Adrenal gland (tissue), 5 donors: Measurements from ENCODE around the gene CARS1.

Experiments used
- CTCF ChIP-seq, 6 experiments: fragments of 450-650 bp in 4 of 6; fragments of 200-600 bp in 2 of 6; sonication (generic) in 1 of 6; IDR thresholded peaks; 1 replicate in 5 of 6; 2 replicates in 1 of 6; pipeline versions ENCODE4 v1.5.1 to v1.8.0; 2016 to 2021; ENCODE audit warnings: antibody characterized with exemption in 6 of 6, mild to moderate bottlenecking in 2 of 6, moderate library complexity in 1 of 6
- POLR2A ChIP-seq, 2 donors: fragments of 450-650 bp; IDR thresholded peaks; one replicate each; pipeline ENCODE4 v1.6.1; 2017; ENCODE audit warnings: antibody characterized with exemption in 2 of 2, mild to moderate bottlenecking in 2 of 2, moderate library complexity in 1 of 2
- donor health status: DM: no; HTN: no; CAD: no.

- no peak for TF ChIP-seq POLR2A (IDR thresholded peaks at IDR 0.05)
- TF ChIP-seq CTCF (IDR thresholded peaks at IDR 0.05): no peak
Observed at GRCh38 chr11:3099178-3099577, 42.0 kb upstream of the CARS1 start.
